ENCODE measurements around the gene SPPL2B. TPM values are rescaled to one million over a fixed set of nuclear protein-coding genes. Genes with fewer than 3 reads are reported as not detected.

The SPPL2B gene
- polyA plus RNA-seq, 3 donors: 5.7 to 64.9 (median 8.7) TPM

GRCh38 chr19:2315121-2315817, 13.2 kb upstream of the SPPL2B start:
- WGBS (ENCODE audit: insufficient coverage): 74% methylated on average over 4 of the region's 7 CpGs
- Histone ChIP-seq H3K79me2 (ENCODE audit: insufficient read depth, low read length) (no peaks in the 10 kb centered on the region), H3K4me2 (replicated peaks; ENCODE audit: extremely low read depth, low read length, poor library complexity, severe bottlenecking) (peak overlapping the region; percentile 52), H4K20me1 (ENCODE audit: insufficient read depth, low read length) (no peaks in the 10 kb centered on the region), H3K27ac (ENCODE audit: low read depth in 1 of 2, low read length in 2 of 2) (peak overlapping the region; percentile 75 to 78), H3K4me1 (ENCODE audit: control insufficient read depth in 1 of 2, insufficient read depth in 2 of 2, low read length in 2 of 2) (peaks cover 15 to 21% of the 10 kb centered on the region in 2 donors), H3K4me3 (replicated peaks in 1 of 3; ENCODE audit: low read depth in 2 of 3, low read length in 3 of 3) (peak overlapping the region in 1 of 3 experiments; percentile 30), H3K9me3 (replicated peaks in 1 of 2; ENCODE audit: control insufficient read depth in 1 of 2, insufficient read depth in 1 of 2, low read length in 2 of 2) (peaks cover 0 to 10% of the 10 kb centered on the region in 2 donors), H3K36me3 (replicated peaks in 1 of 2; ENCODE audit: control insufficient read depth in 1 of 2, insufficient read depth in 2 of 2, low read length in 2 of 2) (no peaks in the 10 kb centered on the region), H3K27me3 (ENCODE audit: control insufficient read depth in 2 of 2, insufficient read depth in 2 of 2, low read length in 2 of 2) (peaks cover 0 to 17% of the 10 kb centered on the region in 2 donors), H3K9ac (ENCODE audit: insufficient read depth, low read length, poor library complexity, severe bottlenecking) (no peak overlapping the region), H2AFZ (ENCODE audit: insufficient read depth, low read depth, low read length, poor library complexity, severe bottlenecking) (peak overlapping the region; percentile 73)
- DNase-seq: no peak
- intact Hi-C loops (cut with micrococcal nuclease): loop anchor here (5.0 kb wide), 3 partner anchors 38 to 163 kb away; partner anchors contain the start of genes AP3D1 (in 2 of the 2), PLEKHJ1 (in 1 of the 2) and SF3A2 (in 1 of the 2)
- Mint-ChIP-seq H3K27me3 (ENCODE audit: low read depth in 3 of 3) (peaks cover 18 to 42% (median 35%) of the 10 kb centered on the region in 3 donors), H3K36me3 (peaks cover 0 to 6% of the 10 kb centered on the region in 2 donors), H3K27ac (peak overlapping the region; percentile 85 to 96 (median 93)), H3K4me1 (peaks cover 16% of the 10 kb centered on the region), H3K9me3 (peaks cover 8 to 24% (median 16%) of the 10 kb centered on the region in 7 donors), H3K4me3 (peak overlapping the region; percentile 55 to 69)
- TF ChIP-seq CTCF (IDR thresholded peaks at IDR 0.05): no peak

GRCh38 chr19:2315818-2316353, 12.6 kb upstream of the SPPL2B start:
- H3K9me3 Mint-ChIP-seq: peaks cover 8 to 24% (median 16%) of the 10 kb centered on the region in 7 donors
- H3K9me3 ChIP-seq (replicated peaks in 1 of 2; ENCODE audit: control insufficient read depth in 1 of 2, insufficient read depth in 1 of 2, low read length in 2 of 2): peaks cover 0 to 10% of the 10 kb centered on the region in 2 donors
- H3K36me3 Mint-ChIP-seq: peaks cover 0 to 8% of the 10 kb centered on the region in 2 donors
- H3K27me3 Mint-ChIP-seq (ENCODE audit: low read depth in 3 of 3): peaks cover 13 to 36% (median 29%) of the 10 kb centered on the region in 3 donors
- H3K4me1 ChIP-seq (ENCODE audit: control insufficient read depth in 1 of 2, insufficient read depth in 2 of 2, low read length in 2 of 2): peaks cover 15 to 21% of the 10 kb centered on the region in 2 donors
- peak overlapping the region; percentile 55 to 69 for H3K4me3 Mint-ChIP-seq
- peak overlapping the region in 1 of 3 experiments; percentile 30 for H3K4me3 ChIP-seq (replicated peaks in 1 of 3; ENCODE audit: low read depth in 2 of 3, low read length in 3 of 3)
- no peaks in the 10 kb centered on the region for H4K20me1 ChIP-seq (ENCODE audit: insufficient read depth, low read length)
- peak; percentile 90 to 94 (median 93) for DNase-seq
- TF ChIP-seq CTCF (IDR thresholded peaks at IDR 0.05): peak; percentile 81
- peak overlapping the region; percentile 73 for H2AFZ ChIP-seq (ENCODE audit: insufficient read depth, low read depth, low read length, poor library complexity, severe bottlenecking)
- H3K27ac Mint-ChIP-seq: peak overlapping the region; percentile 85 to 96 (median 93)
- peak overlapping the region; percentile 52 for H3K4me2 ChIP-seq (replicated peaks; ENCODE audit: extremely low read depth, low read length, poor library complexity, severe bottlenecking)
- peaks cover 16% of the 10 kb centered on the region for H3K4me1 Mint-ChIP-seq
- intact Hi-C loops (cut with micrococcal nuclease): loop anchor here (5.0 kb wide), 3 partner anchors 39 to 164 kb away; partner anchors contain the start of genes AP3D1 (in 2 of the 2), PLEKHJ1 (in 1 of the 2) and SF3A2 (in 1 of the 2)
- H3K27ac ChIP-seq (ENCODE audit: low read depth in 1 of 2, low read length in 2 of 2): peak overlapping the region; percentile 75 to 78
- WGBS (ENCODE audit: insufficient coverage): 22% methylated on average over 21 of the region's 22 CpGs
- H3K79me2 ChIP-seq (ENCODE audit: insufficient read depth, low read length): no peaks in the 10 kb centered on the region
- H3K27me3 ChIP-seq (ENCODE audit: control insufficient read depth in 2 of 2, insufficient read depth in 2 of 2, low read length in 2 of 2): peaks cover 0 to 14% of the 10 kb centered on the region in 2 donors
- no peak overlapping the region for H3K9ac ChIP-seq (ENCODE audit: insufficient read depth, low read length, poor library complexity, severe bottlenecking)
- H3K36me3 ChIP-seq (replicated peaks in 1 of 2; ENCODE audit: control insufficient read depth in 1 of 2, insufficient read depth in 2 of 2, low read length in 2 of 2): no peaks in the 10 kb centered on the region

All from CD14-positive monocyte (primary cell).